Psoas muscle (tissue), 8 donors: ENCODE results near the gene KRT73. TPM values are rescaled to one million over a fixed set of nuclear protein-coding genes. Genes with fewer than 3 reads are reported as not detected.

Source experiments
- ATAC-seq, 4 donors: fragments of 200-7000 bp; cut with Tn5 transposase; one replicate each; pipeline ENCODE4 v1.9.1; 2020; ENCODE audit warnings: moderate library complexity in 3 of 4, mild to moderate bottlenecking in 2 of 4
- DNase-seq, 2 donors: peaks; one replicate each; pipeline ENCODE4 v3.0.0-alpha.2; 2020
- H3K27ac ChIP-seq: fragments of 200-600 bp; one replicate; pipeline ENCODE4 v1.8.0; 2022
- H3K27me3 ChIP-seq, 3 donors: fragments of 200-600 bp in 1 of 3; one replicate each; pipeline versions ENCODE4 v1.6.1 to v1.8.0; 2013 to 2022; ENCODE audit warnings: low read length in 2 of 3, mild to moderate bottlenecking in 2 of 3, moderate library complexity in 1 of 3; ENCODE audit not compliant: insufficient read depth in 3 of 3
- H3K36me3 ChIP-seq, 2 donors: fragments of 200-600 bp in 1 of 2; one replicate each; pipeline versions ENCODE4 v1.6.1 to v1.8.0; 2013 to 2022; ENCODE audit warnings: low read depth in 1 of 2, mild to moderate bottlenecking in 1 of 2, moderate library complexity in 1 of 2; ENCODE audit not compliant: insufficient read depth in 1 of 2
- H3K4me1 ChIP-seq: fragments of 200-600 bp; one replicate; pipeline ENCODE4 v1.8.0; 2022
- H3K4me3 ChIP-seq: fragments of 200-600 bp; one replicate; pipeline ENCODE4 v1.8.0; 2022; ENCODE audit warnings: mild to moderate bottlenecking
- H3K9me3 ChIP-seq: fragments of 200-600 bp; one replicate; pipeline ENCODE4 v1.8.0; 2022
- CTCF ChIP-seq: fragments of 200-600 bp; IDR thresholded peaks from one replicate; pipeline ENCODE4 v1.8.0; 2022; ENCODE audit warnings: antibody characterized with exemption
- WGBS, 3 donors: extraction: QIAGEN DNeasy Blood & Tissue Kit; methylation state at CpG; one replicate each; pipeline versions ENCODE4 v1.1.6 to v1.1.7; 2013; 5-methylcytosine and 5-hydroxymethylcytosine counted together
- intact Hi-C, 2 donors: fragments of 100-400 bp; cut with DNase I; formaldehyde crosslinking; loops; one replicate each; pipeline versions ENCODE4 v1.11.0 to v1.14.2; 2022
- long read RNA-seq, 2 donors: library from polyadenylated mRNA; unstranded; transcript quantifications; one replicate each; pipeline ENCODE4 v2.0.0, GENCODE V29; 2021
- polyA plus RNA-seq, 3 donors: library from polyadenylated mRNA; stranded (reverse); fragments of 200-250 nt; gene quantifications; one replicate each; pipeline ENCODE4 v1.2.3, GENCODE V29; 2013
- total RNA-seq, 4 donors: library from RNA; stranded (reverse); fragmentation: NEBNext Ultra II Directional in 2 of 4; extraction: Animal tissue kit (Norgen Biotek cat#: 25700) in 2 of 4; gene quantifications; one replicate each; pipeline versions ENCODE4 v1.2.1 to v1.2.4, GENCODE V29; 2021 to 2023
- donor health status: healthy with polysubstance abuse.
- donor health status: DM: no; HTN: no; CAD: no; lungs with moderate emphysema.
- donor health status: Bipolar disorder and iron deficiency.
- donor health status: healthy.
- donor health status: DM: yes; HTN: yes; CAD: no.
- donor health status: DM: no; HTN: no; CAD: no.
- donor health status: DM: no; HTN: no; CAD: no.
- donor health status: DM: yes; HTN: yes; CAD: no.

The KRT73 gene
- not detected for total RNA-seq
- not detected for polyA plus RNA-seq
- long read RNA-seq, donor 1, result 0 reads
- long read RNA-seq, donor 2, result 0 reads

- Histone ChIP-seq H3K9me3 (no peaks in the 10 kb centered on the region), H3K4me1 (no peaks in the 10 kb centered on the region), H3K27me3 (peaks cover 0 to 3% (median 0%) of the 10 kb centered on the region in 3 donors), H3K27ac (no peak within 1 kb of the TSS), H3K36me3 (no peaks in the 10 kb centered on the region), H3K4me3 (no peak within 1 kb of the TSS)
- intact Hi-C loops, result no loop called here
- TF ChIP-seq CTCF, result no peak
- DNase-seq (no peak), ATAC-seq (no peak)
- whole genome bisulfite sequencing, 3 donors, result 83 to 86% (median 85%) methylated on average over 14 of the region's 14 CpGs
Observed at GRCh38 chr12:52618216-52618615, at the start of gene KRT73. TSS of gene KRT73 (minus strand) at chr12:52618559. CDS start at chr12:52618524, 35 bp downstream.

DNA sequence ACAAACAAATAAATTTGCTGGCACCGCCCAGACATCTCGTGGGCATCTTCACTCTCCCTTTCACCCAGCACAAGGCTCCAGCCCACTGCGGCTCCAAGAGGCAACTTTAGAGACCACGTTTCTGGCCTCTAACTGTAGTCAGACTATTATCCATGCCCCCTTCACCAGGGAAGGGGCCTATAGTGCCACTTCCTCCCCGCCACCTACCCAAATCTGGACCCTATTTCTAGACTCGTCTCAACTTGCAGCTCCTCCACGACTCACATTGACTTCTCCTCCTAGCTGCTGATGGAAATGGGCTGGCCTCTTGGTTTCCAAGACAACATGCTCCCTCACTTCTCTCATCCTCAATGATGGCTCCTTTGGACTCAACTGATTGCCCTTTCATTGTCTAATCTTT is 49.6 kb upstream of the KRT73 start:
- ATAC-seq (no peak), DNase-seq (no peak)
- no peak overlapping the region for H3K27ac ChIP-seq
- H3K27me3 ChIP-seq, result peaks cover 0 to 23% (median 0%) of the 10 kb centered on the region in 3 donors
- H3K36me3 ChIP-seq, result no peaks in the 10 kb centered on the region
- no peaks in the 10 kb centered on the region for H3K4me1 ChIP-seq
- intact Hi-C loops, result no loop called here
- H3K4me3 ChIP-seq, result no peak overlapping the region
- no peaks in the 10 kb centered on the region for H3K9me3 ChIP-seq
- WGBS, 3 donors, result 72 to 78% (median 73%) methylated on average over 7 of the region's 7 CpGs
- TF ChIP-seq CTCF, result no peak

DNA sequence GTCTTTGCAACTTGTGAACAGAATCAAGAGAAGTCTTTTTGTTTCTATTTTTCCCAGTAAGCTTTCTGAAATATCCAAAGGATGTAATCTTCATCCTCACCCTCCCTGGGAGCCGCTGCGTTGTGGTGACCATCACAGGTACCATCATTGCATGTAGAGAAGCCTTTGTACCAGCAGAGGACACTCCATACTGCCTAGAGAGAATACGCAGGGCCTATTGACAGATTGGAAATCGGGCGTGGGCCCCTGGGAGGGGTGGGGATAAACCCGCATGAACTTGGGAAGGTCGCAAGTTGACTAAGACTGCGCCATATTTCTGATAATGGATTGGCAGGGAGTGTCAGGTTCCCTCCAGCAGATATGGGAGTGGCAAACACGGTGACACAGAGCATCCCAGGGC is 49.1 kb upstream of the KRT73 start:
- intact Hi-C loops, result no loop called here
- DNase-seq (no peak), ATAC-seq (no peak)
- TF ChIP-seq CTCF, result no peak
- Histone ChIP-seq H3K27ac (no peak overlapping the region), H3K36me3 (no peaks in the 10 kb centered on the region), H3K27me3 (peaks cover 0 to 23% (median 0%) of the 10 kb centered on the region in 3 donors), H3K4me1 (no peaks in the 10 kb centered on the region), H3K9me3 (no peaks in the 10 kb centered on the region), H3K4me3 (no peak overlapping the region)
- 66 to 70% (median 69%) methylated on average over 9 of the region's 9 CpGs for WGBS, 3 donors

DNA sequence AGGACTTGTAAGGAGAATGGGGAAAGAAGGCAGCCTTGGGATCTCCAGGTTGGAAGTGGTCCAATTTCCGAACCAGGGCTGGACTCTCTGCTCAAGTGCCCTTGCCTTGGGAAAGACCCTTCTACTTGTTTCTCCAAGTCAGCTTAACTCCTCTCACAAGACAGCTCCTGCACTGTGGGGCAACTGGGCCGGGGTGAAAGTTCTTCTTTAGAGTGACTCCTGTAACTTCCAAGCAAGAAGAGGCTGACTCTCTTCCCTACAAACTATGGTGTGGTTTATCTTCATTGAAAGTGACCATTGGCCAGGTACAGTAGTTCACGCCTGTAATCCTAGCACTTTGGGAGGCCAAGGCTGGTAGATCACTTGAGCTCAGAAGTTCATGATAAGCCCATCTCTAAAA is 48.1 kb upstream of the KRT73 start:
- Histone ChIP-seq H3K9me3 (no peaks in the 10 kb centered on the region), H3K4me3 (no peak overlapping the region), H3K27me3 (peaks cover 0 to 27% (median 0%) of the 10 kb centered on the region in 3 donors), H3K27ac (no peak overlapping the region), H3K36me3 (no peaks in the 10 kb centered on the region), H3K4me1 (no peaks in the 10 kb centered on the region)
- no peak for TF ChIP-seq CTCF
- ATAC-seq (no peak), DNase-seq (no peak)
- WGBS, 3 donors, result 78 to 83% (median 79%) methylated on average over 3 of the region's 3 CpGs
- intact Hi-C loops, result no loop called here

DNA sequence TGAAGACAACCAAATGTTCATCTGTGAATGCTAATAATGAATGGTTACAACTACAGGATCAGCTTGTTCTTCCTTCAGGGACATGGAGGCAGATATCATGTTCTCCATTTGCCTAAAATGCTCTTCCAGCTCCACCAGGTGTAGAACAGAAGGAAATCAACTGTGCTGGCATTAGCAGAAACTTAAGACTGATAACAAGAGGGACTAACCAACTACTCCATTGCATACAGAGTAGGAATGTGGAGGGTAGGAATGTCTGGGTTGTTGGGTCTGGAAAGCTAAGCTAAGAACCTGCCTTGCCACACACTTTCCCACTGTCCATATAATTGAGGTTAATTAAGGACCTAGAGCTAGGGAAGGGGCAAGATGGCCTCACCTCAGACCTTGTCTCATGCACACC is 45.1 kb upstream of the KRT73 start:
- intact Hi-C loops, result no loop called here
- peaks cover 0 to 31% (median 0%) of the 10 kb centered on the region in 3 donors for H3K27me3 ChIP-seq
- H3K4me3 ChIP-seq, result no peak overlapping the region
- no peaks in the 10 kb centered on the region for H3K36me3 ChIP-seq
- no peak for TF ChIP-seq CTCF
- H3K4me1 ChIP-seq, result no peaks in the 10 kb centered on the region
- DNase-seq (no peak), ATAC-seq (no peak)
- H3K27ac ChIP-seq, result no peak overlapping the region
- no peaks in the 10 kb centered on the region for H3K9me3 ChIP-seq
